ENCODE measurements around the gene LRRC2.

LRRC2 gene

DNA sequence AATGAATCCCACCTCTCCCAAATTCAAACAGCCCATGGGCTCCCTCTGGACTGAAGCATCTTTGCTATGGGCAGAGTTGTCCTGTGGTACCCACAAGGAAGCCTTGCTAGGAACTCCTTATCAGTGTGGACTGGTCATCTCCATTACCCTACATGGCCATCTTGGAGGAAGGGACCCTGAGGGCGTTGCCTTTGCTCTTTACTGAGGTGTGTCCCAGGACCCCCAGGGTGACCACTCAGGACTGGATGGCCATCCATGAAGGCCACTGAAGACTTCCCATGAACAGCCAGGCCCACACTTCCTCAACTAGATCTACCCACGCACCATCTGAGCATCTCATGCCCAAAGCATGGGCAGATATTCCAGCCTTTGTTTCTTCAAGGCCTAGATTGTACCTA lies 48.3 kb downstream of the LRRC2 start:
- DNase-seq, result no peak
- 97% methylated on average over 2 of the region's 2 CpGs for WGBS
- Histone ChIP-seq H3K27ac (ENCODE audit: low read length, poor library complexity, severe bottlenecking) (no peak overlapping the region), H2AFZ (ENCODE audit: low read depth, low read length) (no peak overlapping the region), H2BK15ac (ENCODE audit: low read depth, poor library complexity, severe bottlenecking) (no peak overlapping the region), H3K4me1 (ENCODE audit: control insufficient read depth, insufficient read depth, low read depth, low read length) (peaks cover 6% of the 10 kb centered on the region), H2BK120ac (ENCODE audit: low read depth, low read length) (no peak overlapping the region), H3K18ac (ENCODE audit: low read depth in 1 of 2, low read length in 2 of 2) (no peak overlapping the region), H3K14ac (ENCODE audit: low read length in 2 of 2) (no peak overlapping the region), H3K36me3 (ENCODE audit: control insufficient read depth in 1 of 2, insufficient read depth in 2 of 2, low read depth in 1 of 2, low read length in 2 of 2) (peaks cover 0 to 10% of the 10 kb centered on the region in 2 experiments), H3K4ac (ENCODE audit: low read depth in 1 of 2, low read length in 2 of 2) (no peak overlapping the region), H2BK5ac (ENCODE audit: low read depth, low read length, poor library complexity, severe bottlenecking) (no peak overlapping the region), H2BK12ac (ENCODE audit: low read length in 2 of 2) (no peak overlapping the region), H3K27me3 (ENCODE audit: control insufficient read depth in 1 of 2, insufficient read depth in 1 of 2, low read length in 2 of 2) (no peaks in the 10 kb centered on the region), H3K4me2 (ENCODE audit: low read length, poor library complexity, severe bottlenecking) (no peak overlapping the region), H3K23ac (ENCODE audit: low read length in 2 of 2) (no peak overlapping the region), H4K8ac (ENCODE audit: low read length) (no peak overlapping the region), H3K9me3 (ENCODE audit: control insufficient read depth, low read length) (no peaks in the 10 kb centered on the region), H3K79me1 (replicated peaks; ENCODE audit: low read length, poor library complexity, severe bottlenecking) (no peaks in the 10 kb centered on the region), H4K91ac (ENCODE audit: low read length) (no peak overlapping the region), H3K9ac (ENCODE audit: low read length) (no peak overlapping the region), H3K4me3 (ENCODE audit: insufficient read depth in 1 of 2, low read depth in 1 of 2, low read length in 2 of 2) (no peak overlapping the region), H2AK5ac (ENCODE audit: low read length, severe bottlenecking) (no peak overlapping the region)

DNA sequence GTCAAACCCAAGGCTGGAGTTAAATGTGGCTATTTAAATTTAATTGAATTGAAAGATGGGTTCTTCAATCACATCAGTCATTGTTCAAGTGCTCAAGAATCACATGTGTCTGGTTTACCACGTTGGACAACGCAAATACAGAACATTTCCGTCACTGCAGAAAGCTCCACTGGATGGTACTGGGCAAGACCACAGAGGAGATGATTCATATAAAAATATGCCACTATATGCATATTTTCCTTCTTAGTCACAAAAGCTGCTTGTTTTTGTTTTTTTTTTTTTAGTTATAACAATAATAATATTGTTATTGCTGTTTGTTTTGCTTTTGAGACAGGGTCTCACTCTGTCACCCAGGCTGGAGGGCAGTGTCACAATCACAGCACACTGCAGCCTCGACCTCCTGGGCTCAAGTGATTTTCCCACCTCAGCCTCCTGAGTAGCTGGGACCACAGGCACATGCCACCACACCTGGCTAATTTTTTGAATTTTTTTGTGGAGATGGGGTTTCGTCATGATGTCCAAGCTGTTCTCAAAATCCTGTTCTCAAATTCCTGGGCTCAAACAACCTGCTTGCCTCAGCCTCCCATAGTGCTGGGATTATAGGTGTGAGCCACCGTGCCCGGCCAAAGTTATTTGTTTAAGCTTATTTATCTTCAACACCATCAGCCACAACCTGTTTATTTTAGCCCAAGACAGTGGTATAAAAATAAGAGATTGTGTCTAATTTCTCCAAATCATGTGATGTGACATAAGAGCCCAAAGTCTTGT lies 48.9 kb downstream of the LRRC2 start:
- H3K27ac ChIP-seq (ENCODE audit: low read length, poor library complexity, severe bottlenecking), result no peak overlapping the region
- no peak overlapping the region for H3K14ac ChIP-seq (ENCODE audit: low read length in 2 of 2)
- no peak overlapping the region for H3K4me3 ChIP-seq (ENCODE audit: insufficient read depth in 1 of 2, low read depth in 1 of 2, low read length in 2 of 2)
- no peak overlapping the region for H3K4me2 ChIP-seq (ENCODE audit: low read length, poor library complexity, severe bottlenecking)
- H2AK5ac ChIP-seq (ENCODE audit: low read length, severe bottlenecking), result peak overlapping the region; percentile 33
- no peak overlapping the region for H2BK12ac ChIP-seq (ENCODE audit: low read length in 2 of 2)
- H3K4ac ChIP-seq (ENCODE audit: low read depth in 1 of 2, low read length in 2 of 2), result no peak overlapping the region
- H3K18ac ChIP-seq (ENCODE audit: low read depth in 1 of 2, low read length in 2 of 2), result no peak overlapping the region
- no peak overlapping the region for H2AFZ ChIP-seq (ENCODE audit: low read depth, low read length)
- H3K9ac ChIP-seq (ENCODE audit: low read length), result no peak overlapping the region
- H2BK15ac ChIP-seq (ENCODE audit: low read depth, poor library complexity, severe bottlenecking), result no peak overlapping the region
- no peak overlapping the region for H4K8ac ChIP-seq (ENCODE audit: low read length)
- peaks cover 0 to 10% of the 10 kb centered on the region in 2 experiments for H3K36me3 ChIP-seq (ENCODE audit: control insufficient read depth in 1 of 2, insufficient read depth in 2 of 2, low read depth in 1 of 2, low read length in 2 of 2)
- WGBS, result 22% methylated on average over 6 of the region's 7 CpGs
- H3K9me3 ChIP-seq (ENCODE audit: control insufficient read depth, low read length), result no peaks in the 10 kb centered on the region
- H3K4me1 ChIP-seq (ENCODE audit: control insufficient read depth, insufficient read depth, low read depth, low read length), result peaks cover 6% of the 10 kb centered on the region
- H3K23ac ChIP-seq (ENCODE audit: low read length in 2 of 2), result no peak overlapping the region
- DNase-seq, result peak; percentile 85
- H3K79me1 ChIP-seq (replicated peaks; ENCODE audit: low read length, poor library complexity, severe bottlenecking), result no peaks in the 10 kb centered on the region
- no peak overlapping the region for H4K91ac ChIP-seq (ENCODE audit: low read length)
- H2BK120ac ChIP-seq (ENCODE audit: low read depth, low read length), result no peak overlapping the region
- no peak overlapping the region for H2BK5ac ChIP-seq (ENCODE audit: low read depth, low read length, poor library complexity, severe bottlenecking)
- H3K27me3 ChIP-seq (ENCODE audit: control insufficient read depth in 1 of 2, insufficient read depth in 1 of 2, low read length in 2 of 2), result no peaks in the 10 kb centered on the region

DNA sequence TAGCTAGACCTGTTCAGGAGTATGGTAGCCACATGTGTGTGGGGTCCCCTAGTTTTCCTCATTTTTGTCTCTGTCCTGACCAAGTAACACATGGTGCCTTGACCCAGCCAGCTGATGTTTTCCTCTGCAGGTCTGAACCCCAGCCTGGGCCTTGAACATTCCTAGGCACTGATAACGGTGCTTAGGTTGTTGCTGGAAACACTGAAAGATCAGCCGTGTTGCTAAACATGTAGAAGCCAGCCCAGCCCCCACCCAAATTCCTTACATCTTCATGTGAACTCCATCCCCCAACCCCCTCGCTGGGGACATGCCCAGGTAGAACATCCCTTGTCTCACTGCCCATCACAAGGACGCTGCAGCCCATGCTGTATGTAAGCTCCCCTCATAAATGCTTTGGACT lies 49.6 kb downstream of the LRRC2 start:
- no peak overlapping the region for H3K9ac ChIP-seq (ENCODE audit: low read length)
- H2BK15ac ChIP-seq (ENCODE audit: low read depth, poor library complexity, severe bottlenecking), result no peak overlapping the region
- H3K4me3 ChIP-seq (ENCODE audit: insufficient read depth in 1 of 2, low read depth in 1 of 2, low read length in 2 of 2), result no peak overlapping the region
- no peaks in the 10 kb centered on the region for H3K27me3 ChIP-seq (ENCODE audit: control insufficient read depth in 1 of 2, insufficient read depth in 1 of 2, low read length in 2 of 2)
- peak overlapping the region in 1 of 2 experiments; percentile 7 for H3K4ac ChIP-seq (ENCODE audit: low read depth in 1 of 2, low read length in 2 of 2)
- peaks cover 0 to 10% of the 10 kb centered on the region in 2 experiments for H3K36me3 ChIP-seq (ENCODE audit: control insufficient read depth in 1 of 2, insufficient read depth in 2 of 2, low read depth in 1 of 2, low read length in 2 of 2)
- H2BK120ac ChIP-seq (ENCODE audit: low read depth, low read length), result no peak overlapping the region
- no peak overlapping the region for H2BK5ac ChIP-seq (ENCODE audit: low read depth, low read length, poor library complexity, severe bottlenecking)
- H3K18ac ChIP-seq (ENCODE audit: low read depth in 1 of 2, low read length in 2 of 2), result no peak overlapping the region
- no peak overlapping the region for H3K23ac ChIP-seq (ENCODE audit: low read length in 2 of 2)
- 81% methylated on average over 4 of the region's 4 CpGs for WGBS
- peak overlapping the region; percentile 33 for H2AK5ac ChIP-seq (ENCODE audit: low read length, severe bottlenecking)
- no peak overlapping the region for H4K91ac ChIP-seq (ENCODE audit: low read length)
- peak overlapping the region; percentile 25 for H3K27ac ChIP-seq (ENCODE audit: low read length, poor library complexity, severe bottlenecking)
- peaks cover 6% of the 10 kb centered on the region for H3K4me1 ChIP-seq (ENCODE audit: control insufficient read depth, insufficient read depth, low read depth, low read length)
- H2BK12ac ChIP-seq (ENCODE audit: low read length in 2 of 2), result no peak overlapping the region
- no peaks in the 10 kb centered on the region for H3K9me3 ChIP-seq (ENCODE audit: control insufficient read depth, low read length)
- no peaks in the 10 kb centered on the region for H3K79me1 ChIP-seq (replicated peaks; ENCODE audit: low read length, poor library complexity, severe bottlenecking)
- DNase-seq, result no peak
- H3K14ac ChIP-seq (ENCODE audit: low read length in 2 of 2), result no peak overlapping the region
- no peak overlapping the region for H3K4me2 ChIP-seq (ENCODE audit: low read length, poor library complexity, severe bottlenecking)
- H4K8ac ChIP-seq (ENCODE audit: low read length), result no peak overlapping the region
- no peak overlapping the region for H2AFZ ChIP-seq (ENCODE audit: low read depth, low read length)

DNA sequence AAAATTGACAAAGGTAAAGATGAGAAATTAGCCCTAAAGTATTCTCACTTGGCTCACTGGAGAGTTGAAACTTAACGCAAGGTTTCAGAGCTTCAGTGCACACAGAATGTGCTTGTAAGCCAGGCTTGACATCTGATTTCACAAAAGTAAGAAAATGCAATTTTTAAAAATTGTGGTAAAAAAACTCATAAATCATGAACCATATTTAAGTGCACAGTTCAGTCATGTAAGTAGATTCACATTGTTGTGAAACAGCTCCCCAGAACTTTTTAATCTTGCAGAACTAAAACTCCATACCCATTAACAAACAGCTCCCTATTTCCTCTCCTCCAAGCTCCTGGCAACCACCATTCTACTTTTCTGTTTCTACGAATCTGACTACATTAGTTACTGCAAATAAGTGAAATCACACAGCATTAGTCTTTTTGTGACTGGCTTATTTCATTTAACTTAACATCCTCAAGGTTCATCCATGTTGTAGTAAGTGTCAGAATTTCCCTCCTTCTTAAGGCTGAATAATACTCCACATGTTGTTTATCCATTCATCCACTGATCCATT lies 53.8 kb downstream of the LRRC2 start:
- Histone ChIP-seq H3K18ac (ENCODE audit: low read depth in 1 of 2, low read length in 2 of 2) (no peak overlapping the region), H2BK15ac (ENCODE audit: low read depth, poor library complexity, severe bottlenecking) (no peak overlapping the region), H3K79me1 (replicated peaks; ENCODE audit: low read length, poor library complexity, severe bottlenecking) (no peaks in the 10 kb centered on the region), H3K36me3 (ENCODE audit: control insufficient read depth in 1 of 2, insufficient read depth in 2 of 2, low read depth in 1 of 2, low read length in 2 of 2) (no peaks in the 10 kb centered on the region), H3K4me2 (ENCODE audit: low read length, poor library complexity, severe bottlenecking) (no peak overlapping the region), H4K8ac (ENCODE audit: low read length) (no peak overlapping the region), H2AFZ (ENCODE audit: low read depth, low read length) (no peak overlapping the region), H3K14ac (ENCODE audit: low read length in 2 of 2) (no peak overlapping the region), H3K23ac (ENCODE audit: low read length in 2 of 2) (no peak overlapping the region), H3K4me3 (ENCODE audit: insufficient read depth in 1 of 2, low read depth in 1 of 2, low read length in 2 of 2) (no peak overlapping the region), H2AK5ac (ENCODE audit: low read length, severe bottlenecking) (no peak overlapping the region), H3K4me1 (ENCODE audit: control insufficient read depth, insufficient read depth, low read depth, low read length) (peaks cover 4% of the 10 kb centered on the region), H4K91ac (ENCODE audit: low read length) (no peak overlapping the region), H3K4ac (ENCODE audit: low read depth in 1 of 2, low read length in 2 of 2) (no peak overlapping the region), H3K27ac (ENCODE audit: low read length, poor library complexity, severe bottlenecking) (no peak overlapping the region), H2BK5ac (ENCODE audit: low read depth, low read length, poor library complexity, severe bottlenecking) (no peak overlapping the region), H3K27me3 (ENCODE audit: control insufficient read depth in 1 of 2, insufficient read depth in 1 of 2, low read length in 2 of 2) (no peaks in the 10 kb centered on the region), H2BK12ac (ENCODE audit: low read length in 2 of 2) (no peak overlapping the region), H3K9me3 (ENCODE audit: control insufficient read depth, low read length) (no peaks in the 10 kb centered on the region), H2BK120ac (ENCODE audit: low read depth, low read length) (no peak overlapping the region), H3K9ac (ENCODE audit: low read length) (no peak overlapping the region)
- no peak for DNase-seq
- 94% methylated on average over 2 of the region's 2 CpGs for WGBS
